Stimulated activated CD4-positive, alpha-beta T cell treated with anti-CD3 and anti-CD28 coated beads, Interleukin-1b, Interleukin-23, amount 100 ng/mL, for 24 hours (primary cell): Measurements from ENCODE around the gene SLC17A4.

Experiments
- DNase-seq, 4 experiments: peaks; one replicate each; pipeline ENCODE4 v3.0.0-alpha.2; 2020; ENCODE audit warnings: low read depth in 4 of 4, low spot score in 1 of 4

SLC17A4 gene

GRCh38 chr6:25801436-25801835 lies 46.9 kb downstream of the SLC17A4 start:
- DNase-seq = no peak

GRCh38 chr6:25804804-25805203 lies 50.3 kb downstream of the SLC17A4 start:
- no peak for DNase-seq

- no peak for DNase-seq
These were observed 60.7 kb downstream of the SLC17A4 start for GRCh38 chr6:25815194-25815593.

DNA sequence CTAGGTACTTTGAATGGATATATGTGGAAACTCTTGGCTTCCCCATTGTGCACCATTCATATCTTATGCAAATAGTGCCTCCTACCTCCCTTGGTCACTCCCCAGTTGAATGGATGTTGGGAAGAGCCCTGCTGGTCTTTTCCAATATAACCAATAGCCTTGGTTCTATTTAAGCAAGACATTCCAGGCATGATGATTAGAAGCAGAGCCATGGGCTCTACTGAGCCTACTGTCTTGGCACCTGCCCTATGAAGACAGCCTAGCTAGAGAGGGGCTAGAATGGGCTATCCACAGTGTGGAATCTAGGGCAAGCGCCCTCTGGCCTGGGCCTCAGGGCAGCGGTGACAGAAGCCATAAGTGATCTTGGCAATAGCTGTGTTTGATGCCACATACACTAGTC lies 61.7 kb downstream of the SLC17A4 start:
- no peak for DNase-seq

DNA sequence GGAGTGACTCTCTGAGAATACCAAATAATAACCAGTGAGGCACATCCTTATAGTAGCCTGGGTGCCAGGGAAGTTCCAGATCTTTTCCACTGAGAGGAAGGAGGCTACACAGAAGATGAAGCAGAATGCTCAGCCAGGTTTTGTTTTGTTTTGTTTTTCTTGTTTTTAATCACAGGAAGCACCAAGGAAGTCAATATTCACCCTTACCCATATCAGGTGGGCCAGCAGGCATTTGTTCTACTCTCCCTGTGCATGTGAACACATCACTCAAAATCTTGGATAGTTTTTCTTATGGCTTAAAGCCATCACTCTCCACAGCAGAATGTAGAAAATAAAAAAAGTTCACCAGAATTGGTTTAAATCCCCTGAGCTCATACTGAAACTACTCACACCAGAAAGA lies 66.8 kb downstream of the SLC17A4 start:
- no peak for DNase-seq

- no peak for DNase-seq
These were observed 74.8 kb downstream of the SLC17A4 start for GRCh38 chr6:25829375-25829774.

- DNase-seq = no peak
These were observed 75.9 kb downstream of the SLC17A4 start for GRCh38 chr6:25830458-25830857.
